ENCODE results near the gene GSE1. TPM values are rescaled to one million over a fixed set of nuclear protein-coding genes. Genes with fewer than 3 reads are reported as not detected.

GSE1 gene

Small RNA genes within 50 kb of the gene (small RNA-seq; reads per million reads assigned to genes)
- not detected for gene RN7SL381P

All from skeletal muscle satellite cell (primary cell).